Uterus (tissue), 2 donors: ENCODE results near the gene BRSK2.

Source experiments
- CTCF ChIP-seq, 4 experiments: fragments of 200-600 bp in 2 of 4; fragments of 450-650 bp in 2 of 4; sonication (generic) in 2 of 4; IDR thresholded peaks; one replicate each; pipeline ENCODE4 v1.5.1; 2016 to 2019; ENCODE audit warnings: antibody characterized with exemption in 4 of 4, mild to moderate bottlenecking in 2 of 4, moderate library complexity in 1 of 4
- POLR2A ChIP-seq, 2 donors: fragments of 450-650 bp; IDR thresholded peaks; one replicate each; pipeline ENCODE4 v1.6.1; 2016; ENCODE audit warnings: antibody characterized with exemption in 2 of 2, mild to moderate bottlenecking in 1 of 2, moderate library complexity in 1 of 2

- TF ChIP-seq CTCF (IDR thresholded peaks at IDR 0.05) = no peak
- no peak for TF ChIP-seq POLR2A (IDR thresholded peaks at IDR 0.05)
Measured at GRCh38 chr11:1402355-1403077, 12.8 kb downstream of the BRSK2 start.
